SJCRH30 (cell line): ENCODE data around the gene NAPB. TPM values are rescaled to one million over a fixed set of nuclear protein-coding genes. Genes with fewer than 3 reads are reported as not detected.

ENCODE experiments used
- DNase-seq, 2 experiments: peaks; one replicate each; pipeline ENCODE4 v3.0.0-alpha.2; 2015 to 2020
- H3K27ac ChIP-seq: fragments of 250-450 bp; sonication (Bioruptor Pico); 2 replicates; pipeline ENCODE4 v1.5.1; 2020; ENCODE audit warnings: mild to moderate bottlenecking, moderate library complexity
- H3K27me3 ChIP-seq: fragments of 250-450 bp; sonication (Bioruptor Pico); 2 replicates; pipeline ENCODE4 v1.5.1; 2020; ENCODE audit warnings: mild to moderate bottlenecking, moderate library complexity
- H3K36me3 ChIP-seq: fragments of 250-450 bp; sonication (Bioruptor Pico); 2 replicates; pipeline ENCODE4 v1.5.1; 2020; ENCODE audit warnings: mild to moderate bottlenecking, moderate library complexity
- H3K4me1 ChIP-seq: fragments of 250-450 bp; sonication (Bioruptor Pico); 2 replicates; pipeline ENCODE4 v1.5.1; 2020; ENCODE audit warnings: mild to moderate bottlenecking, moderate library complexity
- H3K4me3 ChIP-seq: fragments of 250-450 bp; sonication (Bioruptor Pico); 2 replicates; pipeline ENCODE4 v1.5.1; 2020; ENCODE audit warnings: mild to moderate bottlenecking, moderate library complexity
- H3K9me3 ChIP-seq: fragments of 250-450 bp; sonication (Bioruptor Pico); replicated peaks from 2 replicates; pipeline ENCODE4 v1.5.1; 2020; ENCODE audit warnings: mild to moderate bottlenecking, moderate library complexity
- total RNA-seq: library from RNA; depleted of rRNA; stranded (reverse); fragments of >200 nt; shearing (Covaris generic); gene quantifications from 2 replicates; pipeline ENCODE4 v1.2.3, GENCODE V29; 2014

NAPB gene
- total RNA-seq, 1 experiment from 2014 or later, result 11.3 TPM

DNA sequence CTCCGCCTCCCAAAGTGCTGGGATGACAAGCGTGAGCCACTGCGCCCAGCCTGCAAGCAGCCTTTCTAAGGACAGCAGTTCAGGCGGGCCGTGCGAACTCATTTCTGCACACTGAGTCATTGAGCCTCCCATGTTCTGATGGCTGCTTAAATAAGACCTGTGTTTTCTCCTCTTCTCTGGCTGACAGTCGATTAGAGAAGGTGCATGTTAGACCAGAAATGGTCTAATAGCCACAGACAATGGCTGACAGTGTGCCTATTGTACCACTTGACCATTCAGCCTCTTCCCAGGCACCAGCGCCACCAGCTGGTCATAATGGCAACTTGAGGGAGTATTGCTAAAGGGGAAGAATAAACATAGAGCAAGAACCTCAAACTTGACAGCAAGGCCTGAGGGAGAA, 25.2 kb upstream of the NAPB start:
- Histone ChIP-seq H3K9me3 (no peaks in the 10 kb centered on the region), H3K27ac (no peak overlapping the region), H3K4me1 (no peaks in the 10 kb centered on the region)

DNA sequence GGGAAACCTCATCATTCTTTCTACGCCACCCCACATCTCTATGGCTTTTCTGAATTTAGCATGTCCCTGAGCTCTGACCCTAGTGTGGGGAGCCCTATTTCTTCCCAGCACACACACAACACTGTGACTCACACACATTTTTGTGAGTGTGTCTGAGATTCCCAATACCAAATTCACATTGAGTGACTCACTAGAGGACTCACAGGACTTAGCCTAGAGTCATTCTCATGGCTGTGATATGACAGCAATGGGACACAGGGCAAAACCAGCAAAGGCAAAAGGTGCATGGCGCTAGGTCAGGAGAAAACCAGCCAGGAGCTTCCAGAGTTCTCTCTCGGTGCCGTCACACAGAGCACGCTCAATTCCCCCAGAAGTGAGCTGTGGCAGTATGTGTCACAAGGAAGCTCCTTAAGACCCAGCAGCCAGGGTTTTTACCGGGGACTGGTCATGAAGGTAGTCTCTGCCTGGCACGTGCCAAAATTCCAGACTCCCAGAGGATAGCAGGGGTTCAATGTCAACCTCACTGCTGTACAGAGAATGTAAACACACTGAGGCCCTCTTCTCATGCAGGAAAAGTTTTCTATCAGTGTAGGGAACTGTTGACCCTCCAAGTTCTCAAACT, 24.4 kb upstream of the NAPB start:
- DNase-seq, result no peak
- Histone ChIP-seq H3K4me3 (no peak overlapping the region), H3K27me3 (peaks cover 18% of the 10 kb centered on the region; the same call in 1 of the 2 replicates), H3K9me3 (no peaks in the 10 kb centered on the region), H3K4me1 (no peaks in the 10 kb centered on the region), H3K27ac (no peak overlapping the region), H3K36me3 (no peaks in the 10 kb centered on the region)

More for the DNA sequence above, 25.2 kb upstream of the NAPB start:
- Histone ChIP-seq H3K4me3 (no peak overlapping the region), H3K27me3 (peaks cover 24% of the 10 kb centered on the region), H3K36me3 (no peaks in the 10 kb centered on the region)
- peak; percentile 63 to 78 for DNase-seq

DNA sequence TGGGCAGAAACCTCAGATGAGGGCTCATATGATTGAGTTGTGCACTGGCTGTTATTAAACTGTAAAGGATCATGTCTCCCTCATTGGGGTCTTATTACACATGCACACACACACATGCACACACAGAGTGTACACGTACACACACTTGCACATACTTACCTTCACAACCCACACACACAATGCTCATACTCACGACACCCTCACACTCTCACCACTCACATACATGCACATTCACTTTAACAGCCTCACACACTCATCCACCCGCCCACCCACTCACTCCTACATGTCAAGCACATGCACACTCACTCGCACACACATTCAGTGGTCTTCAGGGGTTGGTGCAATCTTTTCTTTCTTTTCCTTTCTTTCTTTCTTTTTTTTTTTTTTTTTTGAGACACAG, 23.6 kb upstream of the NAPB start:
- Histone ChIP-seq H3K27me3 (peaks cover 14% of the 10 kb centered on the region; the same call in 1 of the 2 replicates), H3K27ac (no peak overlapping the region), H3K9me3 (no peaks in the 10 kb centered on the region), H3K36me3 (no peaks in the 10 kb centered on the region), H3K4me3 (no peak overlapping the region), H3K4me1 (no peaks in the 10 kb centered on the region)
- DNase-seq, result no peak

DNA sequence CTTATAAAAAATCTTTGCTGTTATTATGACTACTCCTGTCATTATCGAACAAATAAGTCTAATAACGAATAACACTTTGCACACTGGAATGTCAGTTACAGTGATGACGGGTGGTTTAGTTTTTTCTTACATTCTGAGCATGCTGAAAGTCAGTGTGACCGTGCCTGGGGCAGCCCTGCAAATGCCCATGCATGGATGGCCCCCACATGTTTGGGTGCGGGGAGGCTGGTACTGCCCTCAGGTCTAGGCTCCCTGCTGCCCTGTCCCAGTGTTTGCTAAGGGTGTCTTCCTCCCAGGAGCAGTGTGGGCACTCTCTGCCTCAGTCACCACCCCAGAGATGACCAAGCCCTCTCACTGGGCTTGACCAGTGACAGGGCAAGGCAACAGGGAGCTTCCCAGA, 21.1 kb upstream of the NAPB start:
- Histone ChIP-seq H3K27me3 (no peaks in the 10 kb centered on the region; the same call in 1 of the 2 replicates), H3K4me1 (no peaks in the 10 kb centered on the region), H3K36me3 (no peaks in the 10 kb centered on the region), H3K4me3 (no peak overlapping the region), H3K9me3 (no peaks in the 10 kb centered on the region), H3K27ac (no peak overlapping the region)
- no peak for DNase-seq

DNA sequence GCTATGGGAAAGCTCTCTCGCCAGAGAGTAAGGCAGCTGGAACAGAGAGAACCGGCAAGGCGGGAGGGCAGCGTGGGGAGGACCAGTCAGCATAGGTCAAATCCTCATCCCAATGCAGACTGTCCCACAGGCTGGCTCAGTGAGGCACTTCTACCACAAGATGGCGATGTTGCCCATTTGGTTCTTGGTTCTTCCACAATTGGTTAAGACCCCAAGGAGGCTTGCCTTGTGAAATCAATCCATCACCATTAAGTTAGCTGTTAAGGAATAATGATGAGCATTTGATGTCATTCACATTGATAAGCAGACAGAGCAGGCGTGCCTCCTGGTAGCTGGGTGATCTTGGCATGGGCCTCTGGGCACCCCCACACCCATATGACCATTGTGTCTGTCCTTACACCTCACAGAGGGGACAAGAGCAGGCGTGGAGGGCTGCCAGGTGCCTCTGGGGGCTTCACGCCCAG, 20.6 kb upstream of the NAPB start:
- H3K9me3 ChIP-seq, result no peaks in the 10 kb centered on the region
- no peak overlapping the region for H3K27ac ChIP-seq
- peak; percentile 67 to 90 for DNase-seq
- no peaks in the 10 kb centered on the region for H3K36me3 ChIP-seq
- no peaks in the 10 kb centered on the region; the same call in 1 of the 2 replicates for H3K27me3 ChIP-seq
- H3K4me1 ChIP-seq, result no peaks in the 10 kb centered on the region
- no peak overlapping the region for H3K4me3 ChIP-seq

DNA sequence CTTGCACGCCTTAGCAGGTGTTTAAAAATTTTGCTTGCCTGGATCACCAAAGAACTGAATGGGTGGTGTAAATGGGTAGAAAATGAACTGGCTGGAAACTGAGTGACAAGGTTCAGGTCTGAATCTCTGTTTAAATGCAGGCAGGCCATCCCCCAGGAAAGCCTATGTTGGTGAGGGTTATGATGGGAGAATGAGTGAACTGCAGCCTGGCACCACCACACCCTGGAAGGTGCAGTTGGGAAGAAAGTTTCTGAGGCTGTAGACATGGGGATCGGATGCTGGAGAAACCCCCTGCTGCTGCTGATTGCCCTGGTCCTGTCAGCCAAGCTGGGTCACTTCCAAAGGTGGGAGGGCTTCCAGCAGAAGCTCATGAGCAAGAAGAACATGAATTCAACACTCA, 18.7 kb upstream of the NAPB start:
- Histone ChIP-seq H3K4me3 (no peak overlapping the region), H3K27me3 (peaks cover 3% of the 10 kb centered on the region; the same call in 1 of the 2 replicates), H3K27ac (no peak overlapping the region), H3K36me3 (no peaks in the 10 kb centered on the region), H3K9me3 (no peaks in the 10 kb centered on the region), H3K4me1 (no peaks in the 10 kb centered on the region)
- DNase-seq, result no peak

DNA sequence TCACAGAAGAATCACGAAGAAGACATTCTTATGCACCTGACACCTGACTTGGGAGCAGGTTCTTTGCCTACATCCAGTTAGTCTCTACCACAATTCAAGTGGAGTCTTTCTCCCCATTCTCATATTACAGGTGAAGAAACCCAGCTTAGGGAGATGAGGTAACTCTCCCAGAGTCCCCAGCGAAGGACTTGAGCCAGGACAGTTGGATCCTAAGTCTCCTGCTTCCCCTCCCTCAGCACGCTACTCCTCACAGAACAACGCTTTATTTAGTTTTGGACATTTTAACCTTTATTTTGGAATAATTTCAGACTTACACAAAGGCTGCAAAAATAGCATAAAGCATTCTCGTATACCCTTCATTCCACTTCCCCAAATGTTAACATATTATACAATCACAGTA, 17.4 kb upstream of the NAPB start:
- H3K27ac ChIP-seq, result no peak overlapping the region
- no peaks in the 10 kb centered on the region for H3K9me3 ChIP-seq
- H3K4me1 ChIP-seq, result no peaks in the 10 kb centered on the region
- H3K4me3 ChIP-seq, result no peak overlapping the region
- peaks cover 3% of the 10 kb centered on the region; the same call in 1 of the 2 replicates for H3K27me3 ChIP-seq
- no peaks in the 10 kb centered on the region for H3K36me3 ChIP-seq
- no peak for DNase-seq

DNA sequence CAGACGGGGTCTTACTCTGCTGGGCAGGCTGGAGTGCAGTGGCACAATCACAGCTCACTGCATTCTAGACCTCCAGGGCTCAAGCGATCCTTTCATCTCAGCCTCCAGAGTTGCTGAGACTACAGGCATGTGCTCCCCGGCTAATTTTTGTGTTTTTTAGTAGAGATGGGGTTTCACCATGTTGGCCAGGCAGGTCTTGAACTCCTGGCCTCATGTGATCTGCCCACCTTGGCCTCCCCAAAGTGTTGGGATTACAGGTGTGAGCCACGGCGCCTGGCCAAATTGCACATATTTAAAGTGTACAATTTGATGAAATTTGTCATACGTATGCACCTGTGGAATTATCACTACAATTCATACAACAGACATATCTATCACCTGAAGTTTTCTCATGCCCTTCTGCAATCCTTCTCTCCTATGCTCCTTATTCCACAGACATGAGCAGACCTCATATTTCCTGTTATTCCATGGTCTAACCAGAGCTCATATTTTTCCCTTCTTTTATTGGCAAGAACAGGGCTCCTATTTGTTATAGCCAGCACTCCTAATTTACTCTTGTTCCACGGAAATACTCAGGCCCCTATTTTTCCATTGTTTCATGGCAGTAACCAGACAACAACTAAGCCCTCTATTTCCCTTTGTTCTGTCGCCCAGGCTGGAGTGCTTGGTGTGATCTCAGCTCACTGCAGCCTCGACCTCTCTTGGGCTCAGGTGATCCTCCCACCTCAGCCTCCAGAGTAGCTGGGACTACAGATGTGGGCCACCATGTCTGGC, 16.0 kb upstream of the NAPB start:
- no peaks in the 10 kb centered on the region for H3K9me3 ChIP-seq
- peaks cover 3% of the 10 kb centered on the region; the same call in 1 of the 2 replicates for H3K27me3 ChIP-seq
- DNase-seq, result no peak
- H3K36me3 ChIP-seq, result no peaks in the 10 kb centered on the region
- no peaks in the 10 kb centered on the region for H3K4me1 ChIP-seq
- H3K4me3 ChIP-seq, result no peak overlapping the region
- no peak overlapping the region for H3K27ac ChIP-seq

DNA sequence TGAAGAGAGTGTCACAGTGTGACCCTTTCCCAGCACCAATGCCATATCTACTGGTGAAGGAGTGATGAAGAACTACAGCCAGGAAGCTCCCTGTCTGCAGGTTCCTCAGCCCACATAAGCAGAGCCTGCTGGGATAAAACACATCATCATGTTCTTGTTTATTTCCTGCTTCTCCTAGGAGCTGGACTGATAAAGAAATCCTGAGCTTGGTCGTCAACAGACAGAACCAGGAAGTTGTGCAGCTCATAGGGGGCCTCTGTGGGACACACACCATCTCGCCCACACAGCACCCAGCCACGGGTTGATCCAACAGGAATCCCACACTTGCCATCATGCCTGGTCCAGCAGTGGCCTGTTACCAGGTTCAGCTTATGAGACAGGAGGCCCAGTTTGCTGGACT, 15.4 kb upstream of the NAPB start:
- Histone ChIP-seq H3K36me3 (no peaks in the 10 kb centered on the region), H3K4me3 (no peak overlapping the region), H3K4me1 (no peaks in the 10 kb centered on the region), H3K9me3 (no peaks in the 10 kb centered on the region), H3K27me3 (peaks cover 3% of the 10 kb centered on the region; the same call in 1 of the 2 replicates), H3K27ac (no peak overlapping the region)
- DNase-seq, result no peak

DNA sequence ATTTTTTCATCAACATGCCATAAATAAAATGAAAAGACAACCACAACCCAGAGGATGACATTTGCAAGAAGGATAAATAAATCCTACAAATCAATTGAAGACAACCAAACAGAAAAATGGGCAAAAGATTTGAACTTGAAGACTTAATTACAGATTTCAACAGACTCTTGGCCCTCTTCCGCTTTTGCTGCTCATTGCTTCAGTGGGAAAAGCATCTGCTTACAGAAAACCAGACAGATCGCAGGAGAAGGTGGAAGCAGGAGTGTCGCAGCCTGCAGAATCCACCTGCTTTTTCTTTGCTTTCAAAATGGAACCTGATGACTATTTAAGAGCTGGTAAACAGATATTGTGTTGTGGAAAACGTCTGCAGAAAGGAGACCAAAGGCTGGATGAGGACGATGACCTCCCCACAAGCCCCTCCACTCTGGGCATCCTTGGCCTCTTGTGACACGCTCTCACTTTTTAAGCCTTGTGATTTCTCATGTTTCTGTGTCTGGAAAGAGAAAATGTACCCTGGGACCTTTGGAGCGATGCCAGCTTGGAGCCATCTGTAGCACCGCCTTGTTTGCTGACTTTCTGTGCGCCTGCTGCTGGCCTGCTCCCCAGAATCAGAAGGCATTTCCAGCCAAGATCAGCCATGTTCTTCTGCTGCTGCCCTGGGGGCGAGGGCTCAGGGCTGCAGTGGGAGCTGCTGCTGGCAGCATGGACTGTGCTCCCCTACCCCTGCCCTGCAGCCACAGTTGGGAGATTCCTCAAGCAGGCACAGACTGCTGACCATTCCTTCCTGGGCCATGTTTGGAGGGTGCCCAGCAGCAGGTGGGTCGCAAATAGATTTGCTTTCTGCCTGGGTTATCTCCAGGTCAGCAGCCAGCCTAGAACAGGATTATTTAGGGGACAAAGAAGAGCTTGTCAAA, 14.6 kb upstream of the NAPB start:
- H3K27me3 ChIP-seq, result peaks cover 3% of the 10 kb centered on the region; the same call in 1 of the 2 replicates
- no peaks in the 10 kb centered on the region for H3K4me1 ChIP-seq
- no peak overlapping the region for H3K4me3 ChIP-seq
- peak in 1 of 2 experiments; percentile 28 for DNase-seq
- H3K27ac ChIP-seq, result no peak overlapping the region
- no peaks in the 10 kb centered on the region for H3K9me3 ChIP-seq
- no peaks in the 10 kb centered on the region for H3K36me3 ChIP-seq

DNA sequence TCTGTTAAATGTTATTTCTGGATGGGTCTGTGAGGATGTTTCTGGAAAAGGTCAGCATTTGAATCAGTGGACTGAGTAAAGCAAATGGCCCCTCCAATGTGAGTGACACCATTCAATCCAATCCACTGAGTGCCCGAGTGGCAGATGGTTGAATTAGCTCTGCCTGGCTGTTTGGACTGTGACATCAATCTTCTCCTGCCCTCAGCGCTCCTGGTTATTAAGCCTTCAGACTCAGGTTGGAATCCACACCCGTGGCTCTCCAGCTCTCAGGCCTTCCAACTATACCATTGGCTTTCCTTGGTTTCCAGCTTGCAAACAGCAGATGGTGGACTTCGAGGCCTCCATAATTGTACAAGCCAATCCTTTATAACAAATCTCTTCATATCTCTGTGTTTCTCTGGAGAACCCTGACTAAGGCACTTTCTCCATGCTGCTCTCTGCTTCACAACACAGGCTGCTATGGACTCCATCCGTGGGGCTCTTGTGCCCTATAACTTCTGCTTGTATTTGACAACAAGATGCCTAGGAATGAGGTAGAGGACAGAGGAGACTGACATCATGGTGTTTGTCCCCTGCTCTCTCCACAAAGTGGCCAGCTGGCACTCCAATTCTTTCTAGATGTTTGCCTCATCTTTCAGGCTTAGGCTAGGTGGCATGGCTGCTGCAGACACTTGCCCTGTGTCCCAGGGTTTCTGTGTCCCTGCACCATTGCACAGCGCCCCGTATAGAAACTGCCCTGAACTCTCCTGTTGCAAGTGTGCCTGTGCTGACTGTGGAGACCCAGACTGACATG, 13.4 kb upstream of the NAPB start:
- DNase-seq, result no peak
- H3K36me3 ChIP-seq, result no peaks in the 10 kb centered on the region
- no peaks in the 10 kb centered on the region for H3K4me1 ChIP-seq
- H3K27me3 ChIP-seq, result peaks cover 3% of the 10 kb centered on the region; the same call in 1 of the 2 replicates
- H3K4me3 ChIP-seq, result no peak overlapping the region
- H3K27ac ChIP-seq, result no peak overlapping the region
- H3K9me3 ChIP-seq, result no peaks in the 10 kb centered on the region

DNA sequence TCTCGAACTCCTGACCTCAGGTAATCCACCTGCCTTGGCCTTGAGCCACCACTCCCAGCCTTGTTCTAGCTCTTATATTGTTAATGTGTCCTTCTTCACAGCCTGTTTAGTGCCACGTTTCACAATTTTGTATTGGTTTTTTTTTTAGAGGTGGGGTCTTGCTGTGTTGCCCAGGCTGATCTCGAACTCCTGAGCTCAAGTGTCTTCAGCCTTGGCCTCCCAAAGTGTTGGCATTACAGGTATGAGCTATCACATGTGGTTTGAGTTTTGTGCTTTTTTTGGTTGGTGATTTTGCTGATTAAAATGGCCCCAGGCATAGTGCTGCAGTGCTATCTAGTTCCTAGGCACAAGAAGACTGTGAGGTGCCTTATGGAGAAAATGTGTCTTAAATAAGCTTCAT, 12.3 kb upstream of the NAPB start:
- no peaks in the 10 kb centered on the region for H3K9me3 ChIP-seq

DNA sequence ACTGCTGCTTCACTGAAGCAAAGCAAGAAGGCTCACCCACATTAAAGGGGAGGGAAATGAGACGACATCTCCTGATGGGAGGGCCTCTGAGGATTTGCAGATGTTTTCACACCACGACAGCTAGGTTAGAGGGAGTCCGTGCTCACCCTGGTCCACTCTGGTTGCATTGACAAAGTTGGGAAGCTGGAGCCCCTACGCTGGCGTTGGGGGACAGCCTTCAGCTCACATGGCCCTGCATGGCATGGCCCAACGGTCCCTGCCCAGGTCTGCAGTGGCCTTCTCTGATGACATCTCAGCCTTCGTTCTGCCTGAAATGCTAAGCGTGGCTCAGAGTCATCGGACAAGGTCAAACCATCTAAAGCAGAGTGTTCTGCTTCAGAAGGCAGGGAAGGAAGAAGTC, 3.8 kb upstream of the NAPB start:
- Histone ChIP-seq H3K9me3 (peaks cover 4% of the 10 kb centered on the region; the same call in 1 of the 2 replicates), H3K4me3 (no peak overlapping the region), H3K4me1 (no peaks in the 10 kb centered on the region), H3K36me3 (no peaks in the 10 kb centered on the region), H3K27ac (no peak overlapping the region), H3K27me3 (no peaks in the 10 kb centered on the region)
- no peak for DNase-seq

More for the DNA sequence above, 12.3 kb upstream of the NAPB start:
- Histone ChIP-seq H3K36me3 (no peaks in the 10 kb centered on the region), H3K4me3 (no peak overlapping the region), H3K27me3 (peaks cover 3% of the 10 kb centered on the region; the same call in 1 of the 2 replicates), H3K4me1 (no peaks in the 10 kb centered on the region), H3K27ac (no peak overlapping the region)
- DNase-seq, result no peak
